ENCODE data around the gene MIPOL1. TPM values are rescaled to one million over a fixed set of nuclear protein-coding genes. Genes with fewer than 3 reads are reported as not detected.

Gene MIPOL1
- total and polyA plus RNA-seq, 9 of the 15 experiments (the other 6 are each of a cell fraction or from before 2014, with no cell fraction given): 6.7 to 21.9 (median 12.4) TPM

DNA sequence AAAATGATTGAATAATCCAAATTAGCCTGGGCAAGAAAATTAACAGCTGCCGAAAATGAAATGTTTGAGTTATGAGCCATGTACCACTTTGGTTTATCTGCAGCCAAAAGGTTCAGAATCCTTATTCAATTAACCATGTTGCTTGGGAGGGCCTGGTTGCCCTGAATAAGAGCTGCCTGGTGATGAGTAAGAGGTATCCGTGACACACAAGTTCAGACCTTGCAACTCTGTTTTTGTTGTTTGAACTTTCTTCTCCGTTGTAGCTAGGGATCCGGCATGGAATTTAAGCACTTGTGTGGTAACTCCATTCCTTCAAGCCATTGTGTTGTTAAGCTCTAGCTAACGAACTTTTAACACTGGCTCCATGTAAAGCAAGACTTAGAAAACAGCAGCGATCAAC is 361.6 kb downstream of the MIPOL1 start:
- 6% methylated on average over 6 of the region's 6 CpGs for WGBS (ENCODE audit: insufficient coverage, low coverage, missing lambda C conversion rate)
- ChIA-PET POLR2A (no interaction called here), CTCF (ENCODE audit: low intra/inter-chr PET ratio) (no interaction called here)
- no peak overlapping the region for H3K4me2 ChIP-seq (ENCODE audit: insufficient read depth, low read length)
- no peaks in the 10 kb centered on the region for H3K9me3 ChIP-seq (replicated peaks; ENCODE audit: control insufficient read depth, insufficient read depth, low read depth, low read length)
- no peaks in the 10 kb centered on the region for H3K36me3 ChIP-seq (ENCODE audit: control insufficient read depth, insufficient read depth, low read length)
- H3K4me1 ChIP-seq (replicated peaks in 1 of 2; ENCODE audit: control insufficient read depth in 2 of 2, insufficient read depth in 2 of 2, low read length in 2 of 2): no peaks in the 10 kb centered on the region
- no peaks in the 10 kb centered on the region for H3K9me1 ChIP-seq (ENCODE audit: control insufficient read depth, insufficient read depth, low read length)
- no peaks in the 10 kb centered on the region for H4K20me1 ChIP-seq (replicated peaks; ENCODE audit: control insufficient read depth, insufficient read depth, low read length)
- H3K79me2 ChIP-seq (ENCODE audit: control insufficient read depth, insufficient read depth, low read length): no peaks in the 10 kb centered on the region
- no peaks in the 10 kb centered on the region for H3K27me3 ChIP-seq (ENCODE audit: control insufficient read depth in 2 of 2, insufficient read depth in 2 of 2, low read length in 2 of 2)
- in situ Hi-C loops (cut with MboI) (no loop called here), intact Hi-C loops (cut with micrococcal nuclease) (no loop called here)
- H3K4me3 ChIP-seq: no peak overlapping the region
- H2AFZ ChIP-seq (ENCODE audit: low read depth, low read length): no peak overlapping the region
- ATAC-seq: no peak
- TF ChIP-seq GTF2A2 (tag; IDR thresholded peaks at IDR 0.05) (no peak), RCOR1 (IDR thresholded peaks at IDR 0.05; ENCODE audit: borderline replicate concordance in 1 of 2, low read depth in 2 of 2, low read length in 2 of 2) (no peak), HDAC8 (tag; IDR thresholded peaks at IDR 0.05) (no peak), ZNF583 (CRISPR knock-in tag; IDR thresholded peaks at IDR 0.05) (no peak), HNRNPLL (IDR thresholded peaks at IDR 0.05; ENCODE audit: low read depth, low read length, poor library complexity, severe bottlenecking) (no peak), RBM14 (IDR thresholded peaks at IDR 0.05; ENCODE audit: borderline replicate concordance, insufficient read depth, low read depth, low read length) (no peak), ZNF121 (CRISPR knock-in tag; conservative IDR thresholded peaks at IDR 0.05) (no peak), ZNF445 (CRISPR knock-in tag; IDR thresholded peaks at IDR 0.05; ENCODE audit: low read depth) (no peak), TAF1 (IDR thresholded peaks at IDR 0.05; ENCODE audit: control insufficient read depth, extremely low read depth, insufficient read depth, low read length, severe bottlenecking) (no peak), MYNN (IDR thresholded peaks at IDR 0.05) (no peak), MYNN (CRISPR knock-in tag; IDR thresholded peaks at IDR 0.05) (no peak), HNRNPH1 (optimal IDR thresholded peaks at IDR 0.05; ENCODE audit: low read depth, low read length) (no peak), ZZZ3 (IDR thresholded peaks at IDR 0.05) (no peak), SMAD3 (CRISPR knock-in tag; conservative IDR thresholded peaks at IDR 0.05) (no peak), ZNF431 (CRISPR knock-in tag; IDR thresholded peaks at IDR 0.05) (no peak)
- TF ChIP-seq, protein P1, sequence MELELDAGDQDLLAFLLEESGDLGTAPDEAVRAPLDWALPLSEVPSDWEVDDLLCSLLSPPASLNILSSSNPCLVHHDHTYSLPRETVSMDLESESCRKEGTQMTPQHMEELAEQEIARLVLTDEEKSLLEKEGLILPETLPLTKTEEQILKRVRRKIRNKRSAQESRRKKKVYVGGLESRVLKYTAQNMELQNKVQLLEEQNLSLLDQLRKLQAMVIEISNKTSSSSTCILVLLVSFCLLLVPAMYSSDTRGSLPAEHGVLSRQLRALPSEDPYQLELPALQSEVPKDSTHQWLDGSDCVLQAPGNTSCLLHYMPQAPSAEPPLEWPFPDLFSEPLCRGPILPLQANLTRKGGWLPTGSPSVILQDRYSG (tag; conservative IDR thresholded peaks at IDR 0.05; ENCODE audit: low read depth): no peak
- TF ChIP-seq, protein P2, sequence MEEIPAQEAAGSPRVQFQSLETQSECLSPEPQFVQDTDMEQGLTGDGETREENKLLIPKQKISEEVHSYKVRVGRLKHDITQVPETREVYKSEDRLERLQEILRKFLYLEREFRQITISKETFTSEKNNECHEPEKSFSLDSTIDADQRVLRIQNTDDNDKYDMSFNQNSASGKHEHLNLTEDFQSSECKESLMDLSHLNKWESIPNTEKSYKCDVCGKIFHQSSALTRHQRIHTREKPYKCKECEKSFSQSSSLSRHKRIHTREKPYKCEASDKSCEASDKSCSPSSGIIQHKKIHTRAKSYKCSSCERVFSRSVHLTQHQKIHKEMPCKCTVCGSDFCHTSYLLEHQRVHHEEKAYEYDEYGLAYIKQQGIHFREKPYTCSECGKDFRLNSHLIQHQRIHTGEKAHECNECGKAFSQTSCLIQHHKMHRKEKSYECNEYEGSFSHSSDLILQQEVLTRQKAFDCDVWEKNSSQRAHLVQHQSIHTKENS (CRISPR knock-in tag; IDR thresholded peaks at IDR 0.05): no peak
- no peak for DNase-seq (ENCODE audit: extremely low read depth in 1 of 4, low spot score in 3 of 4)
- no peak overlapping the region for H3K27ac ChIP-seq (ENCODE audit: extremely low read depth, low read depth, low read length)
- no peak overlapping the region for H3K9ac ChIP-seq (ENCODE audit: insufficient read depth in 1 of 2, low read depth in 2 of 2, low read length in 2 of 2)
- FAIRE-seq: no peak
- no TSS peak for BruUV-seq (replicated peaks)

Measured in K562 (cell line).